OCI-LY3 (cell line): ENCODE results near the gene ATP13A2.

Source experiments
- H2AFZ ChIP-seq: fragments of 200-600, 300-600 bp; shearing (Covaris generic); 2 replicates; pipeline ENCODE4 v1.6.0; 2014; ENCODE audit warnings: antibody characterized with exemption, low read depth, low read length
- H3K27ac ChIP-seq: fragments of 200-600, 300-600 bp; sonication (generic); 2 replicates; pipeline ENCODE4 v1.5.1; 2014; ENCODE audit warnings: mild to moderate bottlenecking, low read length, moderate library complexity, mixed read lengths
- H3K27me3 ChIP-seq: fragments of 200-600, 300-600 bp; sonication (generic); 2 replicates; pipeline ENCODE4 v1.6.1; 2014; ENCODE audit warnings: low read depth, low read length, mixed read lengths
- H3K36me3 ChIP-seq: fragments of 200-600, 300-600 bp; sonication (generic); replicated peaks from 2 replicates; pipeline ENCODE3; 2014; ENCODE audit warnings: low read depth, low read length, mixed read lengths
- H3K4me1 ChIP-seq: fragments of 300-600, 200-600 bp; sonication (generic); 2 replicates; pipeline ENCODE4 v1.6.1; 2014; ENCODE audit warnings: low read length, mixed read lengths
- H3K4me2 ChIP-seq: fragments of 200-600, 300-600 bp; sonication (generic); 2 replicates; pipeline ENCODE4 v1.6.1; 2014; ENCODE audit warnings: low read length, mixed read lengths
- H3K4me3 ChIP-seq: fragments of 300-600, 200-600 bp; sonication (generic); 2 replicates; pipeline ENCODE4 v1.5.1; 2014; ENCODE audit warnings: antibody characterized with exemption, mild to moderate bottlenecking, low read length, moderate library complexity
- H3K79me2 ChIP-seq: fragments of 300-600, 200-600 bp; shearing (Covaris generic); 2 replicates; pipeline ENCODE4 v1.6.1; 2014; ENCODE audit warnings: mild to moderate bottlenecking, low read length, mixed read lengths
- H3K9ac ChIP-seq: fragments of 300-600, 200-600 bp; shearing (Covaris generic); 2 replicates; pipeline ENCODE4 v1.6.0; 2014; ENCODE audit warnings: mild to moderate bottlenecking, low read length, moderate library complexity
- H3K9me3 ChIP-seq: fragments of 200-600, 300-600 bp; shearing (Covaris generic); 2 replicates; pipeline ENCODE4 v1.6.1; 2014; ENCODE audit warnings: low read length, mixed read lengths; ENCODE audit not compliant: insufficient read depth
- H4K20me1 ChIP-seq: fragments of 200-600, 300-600 bp; sonication (generic); 2 replicates; pipeline ENCODE4 v1.6.1; 2016; ENCODE audit warnings: low read length, mixed read lengths; ENCODE audit not compliant: insufficient read depth
- CTCF ChIP-seq: fragments of 200-600, 300-600 bp; sonication (generic); IDR thresholded peaks from 2 replicates; pipeline ENCODE4 v1.5.1; 2014; ENCODE audit warnings: antibody characterized with exemption, low read length, low read depth
- EZH2phosphoT487 ChIP-seq: fragments of 200-600 bp; shearing (Covaris generic); IDR thresholded peaks from 2 replicates; pipeline ENCODE4 v1.6.1; 2018; ENCODE audit warnings: antibody characterized with exemption, mixed run types, low read depth

The ATP13A2 gene

GRCh38 chr1:16975211-16975610, 36.5 kb downstream of the ATP13A2 start:
- H3K79me2 ChIP-seq = no peaks in the 10 kb centered on the region
- H3K27me3 ChIP-seq = no peaks in the 10 kb centered on the region
- H3K9ac ChIP-seq = no peak overlapping the region
- no peaks in the 10 kb centered on the region for H3K4me1 ChIP-seq
- H3K9me3 ChIP-seq = no peaks in the 10 kb centered on the region
- no peak overlapping the region for H2AFZ ChIP-seq
- no peak overlapping the region for H3K4me2 ChIP-seq
- H4K20me1 ChIP-seq = no peaks in the 10 kb centered on the region
- no peak overlapping the region for H3K4me3 ChIP-seq
- no peak overlapping the region for H3K27ac ChIP-seq
- no peaks in the 10 kb centered on the region for H3K36me3 ChIP-seq
- TF ChIP-seq EZH2phosphoT487 = no peak
- no peak for TF ChIP-seq CTCF

GRCh38 chr1:16973215-16973614, 38.5 kb downstream of the ATP13A2 start:
- Histone ChIP-seq H4K20me1 (no peaks in the 10 kb centered on the region), H3K79me2 (no peaks in the 10 kb centered on the region), H2AFZ (no peak overlapping the region), H3K4me1 (no peaks in the 10 kb centered on the region), H3K9me3 (no peaks in the 10 kb centered on the region), H3K36me3 (no peaks in the 10 kb centered on the region), H3K9ac (no peak overlapping the region), H3K4me2 (no peak overlapping the region), H3K27me3 (no peaks in the 10 kb centered on the region), H3K27ac (no peak overlapping the region), H3K4me3 (no peak overlapping the region)
- TF ChIP-seq EZH2phosphoT487 (no peak), CTCF (no peak)

GRCh38 chr1:16972189-16972895, 39.4 kb downstream of the ATP13A2 start:
- H3K79me2 ChIP-seq = no peaks in the 10 kb centered on the region
- no peak overlapping the region for H3K9ac ChIP-seq
- no peaks in the 10 kb centered on the region for H3K27me3 ChIP-seq
- H3K27ac ChIP-seq = no peak overlapping the region
- H2AFZ ChIP-seq = no peak overlapping the region
- H3K4me1 ChIP-seq = no peaks in the 10 kb centered on the region
- H3K36me3 ChIP-seq = no peaks in the 10 kb centered on the region
- H3K4me2 ChIP-seq = no peak overlapping the region
- no peak overlapping the region for H3K4me3 ChIP-seq
- TF ChIP-seq EZH2phosphoT487 = no peak
- no peak for TF ChIP-seq CTCF
- no peaks in the 10 kb centered on the region for H3K9me3 ChIP-seq
- H4K20me1 ChIP-seq = no peaks in the 10 kb centered on the region

GRCh38 chr1:16971341-16972188, 40.2 kb downstream of the ATP13A2 start:
- no peak overlapping the region for H3K4me2 ChIP-seq
- no peak overlapping the region for H3K4me3 ChIP-seq
- H3K9me3 ChIP-seq = no peaks in the 10 kb centered on the region
- no peaks in the 10 kb centered on the region for H3K36me3 ChIP-seq
- H3K79me2 ChIP-seq = no peaks in the 10 kb centered on the region
- no peaks in the 10 kb centered on the region for H4K20me1 ChIP-seq
- no peak overlapping the region for H2AFZ ChIP-seq
- no peak for TF ChIP-seq EZH2phosphoT487
- no peak for TF ChIP-seq CTCF
- H3K27me3 ChIP-seq = no peaks in the 10 kb centered on the region
- no peak overlapping the region for H3K27ac ChIP-seq
- no peaks in the 10 kb centered on the region for H3K4me1 ChIP-seq
- H3K9ac ChIP-seq = no peak overlapping the region
